Endodermal cell (in vitro differentiated cells): Measurements from ENCODE around the gene TUBGCP3. TPM values are rescaled to one million over a fixed set of nuclear protein-coding genes. Genes with fewer than 3 reads are reported as not detected.

Source experiments
- DNase-seq: peaks from one replicate; pipeline ENCODE4 v3.0.0-alpha.2; 2017
- H3K27ac ChIP-seq: 2 replicates; pipeline ENCODE4 v1.5.1; 2013; ENCODE audit warnings: mild to moderate bottlenecking, low read depth, low read length, moderate library complexity
- H3K27me3 ChIP-seq: 2 replicates; pipeline ENCODE4 v1.6.1; 2013; ENCODE audit warnings: mild to moderate bottlenecking, low read length, moderate library complexity; ENCODE audit not compliant: insufficient read depth, control insufficient read depth, poor library complexity, severe bottlenecking
- H3K36me3 ChIP-seq: 2 replicates; pipeline ENCODE4 v1.7.0; 2013; ENCODE audit warnings: mild to moderate bottlenecking, low read length, moderate library complexity; ENCODE audit not compliant: control insufficient read depth, insufficient read depth
- H3K4me1 ChIP-seq: one replicate; pipeline ENCODE4 v1.7.0; 2013; ENCODE audit warnings: low read length; ENCODE audit not compliant: control insufficient read depth, insufficient read depth
- H3K4me3 ChIP-seq: 2 replicates; pipeline ENCODE4 v1.5.1; 2013; ENCODE audit warnings: mild to moderate bottlenecking, low read length, moderate library complexity
- H3K9ac ChIP-seq: 2 replicates; pipeline ENCODE4 v1.6.1; 2013; ENCODE audit warnings: mild to moderate bottlenecking, low read length, moderate library complexity; ENCODE audit not compliant: poor library complexity, severe bottlenecking; ENCODE audit errors: extremely low read depth
- H3K9me3 ChIP-seq: 2 replicates; pipeline ENCODE4 v1.6.1; 2013; ENCODE audit warnings: mild to moderate bottlenecking, low read length, moderate library complexity; ENCODE audit not compliant: control insufficient read depth
- H3K27ac Mint-ChIP-seq: 2 replicates; pipeline ENCODE4 v1.8.0; 2020; ENCODE audit warnings: mixed read lengths
- H3K27me3 Mint-ChIP-seq: 2 replicates; pipeline ENCODE4 v1.8.0; 2021; ENCODE audit warnings: mild to moderate bottlenecking, mixed read lengths; ENCODE audit not compliant: insufficient read depth
- H3K36me3 Mint-ChIP-seq: 2 replicates; pipeline ENCODE4 v1.8.0; 2020; ENCODE audit warnings: low read depth, mixed read lengths
- H3K4me1 Mint-ChIP-seq: 2 replicates; pipeline ENCODE4 v1.8.0; 2020; ENCODE audit warnings: mixed read lengths
- H3K4me3 Mint-ChIP-seq: 2 replicates; pipeline ENCODE4 v1.8.0; 2020; ENCODE audit warnings: mild to moderate bottlenecking, moderate library complexity, mixed read lengths
- H3K9me3 Mint-ChIP-seq: 2 replicates; pipeline ENCODE4 v1.8.0; 2020; ENCODE audit warnings: mild to moderate bottlenecking, mixed read lengths
- WGBS, 2 experiments: methylation state at CpG; one replicate each; pipeline versions ENCODE4 v1.1.5 to v1.1.7; 2013; ENCODE audit warnings: missing lambda C conversion rate in 2 of 2, mixed read lengths in 1 of 2; ENCODE audit not compliant: insufficient coverage in 1 of 2, insufficient read length in 1 of 2; 5-methylcytosine and 5-hydroxymethylcytosine counted together
- total RNA-seq, 2 donors: library from RNA; stranded (reverse); fragmentation: NEBNext Ultra II Directional in 1 of 2; extraction: Animal tissue kit (Norgen Biotek cat#: 25700) in 1 of 2; gene quantifications; 2 replicates in 1 of 2; 3 replicates in 1 of 2; pipeline ENCODE4 v1.2.1, GENCODE V29; 2021
- TF ChIP-seq, protein P1 (sequence below): fragments of 200-600 bp; sonication (generic); conservative IDR thresholded peaks from 2 replicates; pipeline ENCODE4 v1.5.0; 2021; ENCODE audit warnings: antibody characterized with exemption, mild to moderate bottlenecking

TUBGCP3 gene
- total RNA-seq, 2 donors from 2014 or later = 34.7 to 55.3 TPM

DNA sequence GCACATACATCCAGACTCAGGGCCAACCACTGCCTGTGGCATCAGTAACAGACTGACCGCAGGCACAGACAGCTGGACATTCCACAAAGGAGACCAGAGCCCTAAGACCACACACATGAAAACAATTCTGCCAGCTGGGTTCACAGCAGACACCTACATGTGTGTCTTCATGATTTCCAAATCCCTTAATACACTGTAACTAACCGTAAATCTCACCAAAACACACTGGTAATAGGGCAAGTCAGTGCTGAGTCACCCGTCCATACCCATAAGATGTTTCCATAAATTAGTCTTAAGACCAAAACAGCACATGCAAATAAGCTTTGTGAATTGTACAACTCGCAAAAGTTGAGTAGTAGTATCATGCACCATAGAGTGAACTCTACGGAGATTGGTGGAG, 65.4 kb downstream of the TUBGCP3 start:
- 95 to 100% methylated on average over 3 to 5 of the region's 5 CpGs for WGBS, 2 experiments
- Mint-ChIP-seq H3K4me1 (no peaks in the 10 kb centered on the region), H3K27me3 (no peaks in the 10 kb centered on the region), H3K4me3 (no peak overlapping the region), H3K36me3 (peaks cover 19% of the 10 kb centered on the region), H3K9me3 (no peaks in the 10 kb centered on the region), H3K27ac (no peak overlapping the region)
- TF ChIP-seq, protein P1, sequence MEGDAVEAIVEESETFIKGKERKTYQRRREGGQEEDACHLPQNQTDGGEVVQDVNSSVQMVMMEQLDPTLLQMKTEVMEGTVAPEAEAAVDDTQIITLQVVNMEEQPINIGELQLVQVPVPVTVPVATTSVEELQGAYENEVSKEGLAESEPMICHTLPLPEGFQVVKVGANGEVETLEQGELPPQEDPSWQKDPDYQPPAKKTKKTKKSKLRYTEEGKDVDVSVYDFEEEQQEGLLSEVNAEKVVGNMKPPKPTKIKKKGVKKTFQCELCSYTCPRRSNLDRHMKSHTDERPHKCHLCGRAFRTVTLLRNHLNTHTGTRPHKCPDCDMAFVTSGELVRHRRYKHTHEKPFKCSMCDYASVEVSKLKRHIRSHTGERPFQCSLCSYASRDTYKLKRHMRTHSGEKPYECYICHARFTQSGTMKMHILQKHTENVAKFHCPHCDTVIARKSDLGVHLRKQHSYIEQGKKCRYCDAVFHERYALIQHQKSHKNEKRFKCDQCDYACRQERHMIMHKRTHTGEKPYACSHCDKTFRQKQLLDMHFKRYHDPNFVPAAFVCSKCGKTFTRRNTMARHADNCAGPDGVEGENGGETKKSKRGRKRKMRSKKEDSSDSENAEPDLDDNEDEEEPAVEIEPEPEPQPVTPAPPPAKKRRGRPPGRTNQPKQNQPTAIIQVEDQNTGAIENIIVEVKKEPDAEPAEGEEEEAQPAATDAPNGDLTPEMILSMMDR = no peak
- no peak for DNase-seq
- H3K36me3 ChIP-seq = peaks cover 41% of the 10 kb centered on the region
- no peak overlapping the region for H3K27ac ChIP-seq
- H3K4me1 ChIP-seq = no peaks in the 10 kb centered on the region
- H3K27me3 ChIP-seq = no peaks in the 10 kb centered on the region
- H3K9me3 ChIP-seq = no peaks in the 10 kb centered on the region
- no peak overlapping the region for H3K9ac ChIP-seq
- no peak overlapping the region for H3K4me3 ChIP-seq

- TF ChIP-seq, protein P1 = no peak
- no peak overlapping the region for H3K4me3 Mint-ChIP-seq
- WGBS, 2 experiments = 96% methylated on average over 3 of the region's 3 CpGs
These were observed 66.8 kb downstream of the TUBGCP3 start for GRCh38 chr13:112521073-112521685.

GRCh38 chr13:112519517-112520060, 68.4 kb downstream of the TUBGCP3 start:
- DNase-seq = no peak
- Mint-ChIP-seq H3K4me1 (no peaks in the 10 kb centered on the region), H3K9me3 (no peaks in the 10 kb centered on the region), H3K36me3 (peaks cover 34% of the 10 kb centered on the region), H3K27me3 (no peaks in the 10 kb centered on the region), H3K27ac (no peak overlapping the region), H3K4me3 (no peak overlapping the region)
- no peaks in the 10 kb centered on the region for H3K4me1 ChIP-seq
- H3K27ac ChIP-seq = no peak overlapping the region
- 96 to 97% methylated on average over 17 to 19 of the region's 20 CpGs for WGBS, 2 experiments
- H3K4me3 ChIP-seq = no peak overlapping the region
- TF ChIP-seq, protein P1 = no peak
- H3K36me3 ChIP-seq = peaks cover 51% of the 10 kb centered on the region
- no peaks in the 10 kb centered on the region for H3K27me3 ChIP-seq
- no peak overlapping the region for H3K9ac ChIP-seq
- H3K9me3 ChIP-seq = no peaks in the 10 kb centered on the region

More at GRCh38 chr13:112521073-112521685, 66.8 kb downstream of the TUBGCP3 start:
- Mint-ChIP-seq H3K27ac (no peak overlapping the region), H3K36me3 (peaks cover 29% of the 10 kb centered on the region), H3K4me1 (no peaks in the 10 kb centered on the region), H3K9me3 (no peaks in the 10 kb centered on the region), H3K27me3 (no peaks in the 10 kb centered on the region)
- Histone ChIP-seq H3K9me3 (no peaks in the 10 kb centered on the region), H3K27me3 (no peaks in the 10 kb centered on the region), H3K36me3 (peaks cover 42% of the 10 kb centered on the region), H3K4me3 (no peak overlapping the region), H3K27ac (no peak overlapping the region), H3K4me1 (no peaks in the 10 kb centered on the region), H3K9ac (no peak overlapping the region)
- DNase-seq = no peak
